ENCODE data around the gene RNF112.

- TF ChIP-seq EZH2phosphoT487 (IDR thresholded peaks at IDR 0.05; ENCODE audit: borderline replicate concordance, low read depth, low read length) (no peak), CTCF (conservative IDR thresholded peaks at IDR 0.05; ENCODE audit: low read length) (no peak)
Observed at GRCh38 chr17:19372011-19372370, 39.0 kb upstream of the RNF112 start.

All from OCI-LY7 (cell line).